AG09319 (cell line): Measurements from ENCODE around the gene OR1F1.
"Not testable (repeated sequence)": the region's sequence is repeated elsewhere in the genome, so short reads cannot be mapped to it uniquely, and the experiment has no call there.

ENCODE experiments used
- DNase-seq: peaks from one replicate; pipeline ENCODE4 v3.0.0-alpha.2; 2010; ENCODE audit warnings: low read depth; ENCODE audit errors: extremely low read depth
- TF ChIP-seq, protein P1 (sequence below): IDR thresholded peaks from 2 replicates; pipeline ENCODE4 v1.5.1; 2011; ENCODE audit warnings: low read depth, mild to moderate bottlenecking, inconsistent platforms, low read length, moderate library complexity

The OR1F1 gene

DNA sequence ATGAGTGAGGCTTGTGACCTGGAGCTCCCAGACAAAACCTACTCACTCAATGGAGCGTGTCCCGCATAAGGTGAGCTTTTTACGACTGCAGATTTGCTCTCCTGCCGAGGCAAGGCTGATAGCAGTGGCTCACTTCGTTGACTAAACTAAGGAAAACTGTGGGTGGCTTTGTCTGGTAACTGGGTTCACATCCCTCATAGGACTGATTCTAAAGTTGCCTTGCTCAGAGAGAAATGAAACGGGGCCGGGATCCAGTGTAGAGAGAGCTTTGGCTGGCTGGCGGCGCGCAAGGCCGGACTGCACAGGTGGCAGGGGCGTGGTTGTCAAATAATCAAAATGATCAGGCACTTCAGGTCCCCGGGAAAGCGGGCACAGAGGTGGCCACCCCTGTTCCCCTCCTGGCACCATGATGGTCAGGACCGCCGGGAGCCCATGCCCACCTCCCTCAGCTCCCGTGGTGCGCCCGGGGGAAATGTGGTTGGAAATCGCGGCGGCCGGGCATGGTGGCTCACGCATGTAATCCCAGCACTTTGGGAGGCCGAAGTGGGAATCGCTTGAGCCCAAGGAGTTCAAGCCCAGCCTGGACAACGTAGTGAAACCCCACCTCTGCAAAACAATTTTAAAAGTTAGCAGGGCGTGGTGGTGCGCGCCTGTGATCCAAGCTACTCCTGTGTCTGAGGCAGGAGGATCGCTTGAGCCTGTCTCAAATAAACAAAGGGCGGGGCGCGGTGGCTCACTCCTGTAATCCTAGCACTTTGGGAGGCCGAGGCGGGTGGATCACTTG lies 26.6 kb upstream of the OR1F1 start:
- no peak for DNase-seq
- TF ChIP-seq, protein P1, sequence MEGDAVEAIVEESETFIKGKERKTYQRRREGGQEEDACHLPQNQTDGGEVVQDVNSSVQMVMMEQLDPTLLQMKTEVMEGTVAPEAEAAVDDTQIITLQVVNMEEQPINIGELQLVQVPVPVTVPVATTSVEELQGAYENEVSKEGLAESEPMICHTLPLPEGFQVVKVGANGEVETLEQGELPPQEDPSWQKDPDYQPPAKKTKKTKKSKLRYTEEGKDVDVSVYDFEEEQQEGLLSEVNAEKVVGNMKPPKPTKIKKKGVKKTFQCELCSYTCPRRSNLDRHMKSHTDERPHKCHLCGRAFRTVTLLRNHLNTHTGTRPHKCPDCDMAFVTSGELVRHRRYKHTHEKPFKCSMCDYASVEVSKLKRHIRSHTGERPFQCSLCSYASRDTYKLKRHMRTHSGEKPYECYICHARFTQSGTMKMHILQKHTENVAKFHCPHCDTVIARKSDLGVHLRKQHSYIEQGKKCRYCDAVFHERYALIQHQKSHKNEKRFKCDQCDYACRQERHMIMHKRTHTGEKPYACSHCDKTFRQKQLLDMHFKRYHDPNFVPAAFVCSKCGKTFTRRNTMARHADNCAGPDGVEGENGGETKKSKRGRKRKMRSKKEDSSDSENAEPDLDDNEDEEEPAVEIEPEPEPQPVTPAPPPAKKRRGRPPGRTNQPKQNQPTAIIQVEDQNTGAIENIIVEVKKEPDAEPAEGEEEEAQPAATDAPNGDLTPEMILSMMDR = no peak

GRCh38 chr16:3164121-3164991 lies 23.6 kb upstream of the OR1F1 start:
- TF ChIP-seq, protein P1 = no peak
- DNase-seq = no peak

GRCh38 chr16:3165111-3165822 lies 22.7 kb upstream of the OR1F1 start:
- no peak for DNase-seq
- TF ChIP-seq, protein P1 = no peak

GRCh38 chr16:3166505-3166886 lies 21.5 kb upstream of the OR1F1 start:
- TF ChIP-seq, protein P1 = no peak
- DNase-seq = no peak

GRCh38 chr16:3168729-3169128 lies 19.3 kb upstream of the OR1F1 start:
- DNase-seq = not testable (repeated sequence)

GRCh38 chr16:3170440-3171180 lies 17.4 kb upstream of the OR1F1 start:
- TF ChIP-seq, protein P1 = no peak
- no peak for DNase-seq

GRCh38 chr16:3171181-3171854 lies 16.7 kb upstream of the OR1F1 start:
- DNase-seq = no peak
- TF ChIP-seq, protein P1 = no peak
